NOMO-1 treated with dmso at 0.1 percent for 144 hours (cell line): Measurements from ENCODE around the gene OR11H12.
"Not testable (repeated sequence)": the region's sequence is repeated elsewhere in the genome, so short reads cannot be mapped to it uniquely, and the experiment has no call there.

Experiments used
- DNase-seq: peaks from one replicate; lab custom pipeline; 2025; ENCODE audit not compliant: unreplicated experiment; lab: John Stamatoyannopoulos, UW

The OR11H12 gene

GRCh38 chr14:18600817-18601216 lies at the start of gene OR11H12:
OR11H12 (plus strand) TSS chr14:18601117; CDS start chr14:18601117, 0 bp downstream.
- not testable (repeated sequence) for DNase-seq

- DNase-seq, result not testable (repeated sequence)
These were observed 18.0 kb upstream of the OR11H12 start for GRCh38 chr14:18582908-18583307.

- not testable (repeated sequence) for DNase-seq
These were observed 25.8 kb downstream of the OR11H12 start for GRCh38 chr14:18626610-18627213.

- not testable (repeated sequence) for DNase-seq
These were observed 35.1 kb downstream of the OR11H12 start for GRCh38 chr14:18636066-18636465.

- DNase-seq, result not testable (repeated sequence)
These were observed 37.1 kb downstream of the OR11H12 start for GRCh38 chr14:18638032-18638431.

- DNase-seq, result not testable (repeated sequence)
These were observed 37.9 kb downstream of the OR11H12 start for GRCh38 chr14:18638785-18639184.

- DNase-seq, result not testable (repeated sequence)
These were observed 45.3 kb downstream of the OR11H12 start for GRCh38 chr14:18646075-18646730.
